Dedifferentiated amniotic fluid mesenchymal stem cell (primary cell): ENCODE data around the gene LRAT.
A peak's percentile ranks its signal among the peaks of the same experiment; 100 is the strongest.
"Not testable (repeated sequence)": the region's sequence is repeated elsewhere in the genome, so short reads cannot be mapped to it uniquely, and the experiment has no call there.

Experiments
- DNase-seq: peaks from one replicate; pipeline ENCODE4 v3.0.0-alpha.2; 2016; ENCODE audit errors: extremely low spot score

Gene LRAT

DNA sequence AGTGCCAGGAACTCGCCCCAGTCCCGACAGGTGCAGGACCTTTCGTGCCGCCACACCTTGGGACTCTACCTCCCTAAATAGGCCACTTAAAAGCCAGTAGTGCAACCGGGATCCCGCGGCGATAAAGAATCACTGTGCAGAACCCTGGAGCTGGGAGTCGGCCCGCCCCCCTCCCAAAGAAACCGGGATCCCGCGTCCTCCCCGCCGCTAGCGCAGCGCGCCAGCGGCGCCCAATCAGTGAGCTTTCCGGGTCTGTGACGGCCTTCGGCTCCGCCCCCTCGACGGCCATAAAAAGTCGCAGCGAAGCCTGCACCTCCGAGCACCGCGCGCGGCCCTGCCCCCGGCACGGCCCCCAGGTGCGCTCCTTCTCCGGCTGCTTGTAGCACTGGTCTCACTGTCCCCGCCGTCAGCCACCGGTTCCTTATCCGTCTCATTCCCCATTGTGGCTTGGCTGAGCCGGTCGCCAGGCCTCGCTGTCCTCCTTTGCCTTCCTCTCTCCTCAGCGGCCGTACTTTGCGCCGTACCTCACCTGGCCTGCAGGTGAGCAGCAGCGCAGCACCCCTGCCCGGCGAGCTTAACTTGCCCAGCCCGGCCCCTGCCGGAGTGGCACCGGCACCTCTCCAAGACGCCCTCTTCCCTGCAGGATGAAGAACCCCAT lies at the start of gene LRAT:
TSS of gene LRAT (plus strand) at position 318 of the 658 bp plus-strand sequence. CDS start at position 645, 327 bp downstream.
- no peak for DNase-seq

DNA sequence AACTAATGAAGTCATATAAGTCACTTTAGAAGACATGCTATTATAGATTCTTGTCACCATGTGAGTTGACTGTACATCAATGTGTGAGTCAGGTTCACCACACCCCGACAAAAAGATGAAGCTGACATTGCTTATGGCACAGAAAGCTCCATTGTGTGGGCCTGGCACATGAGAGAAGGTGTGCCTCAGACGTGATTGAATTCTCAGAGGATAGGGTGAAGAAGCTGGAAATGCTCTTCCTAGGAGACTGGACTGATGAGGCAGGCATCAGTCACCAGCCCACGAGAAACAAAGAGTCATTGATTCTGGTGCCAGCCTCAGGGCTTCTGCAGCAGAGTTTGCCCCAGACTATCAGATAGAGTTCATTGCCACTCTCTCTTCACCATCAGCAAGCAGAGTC lies 35.9 kb upstream of the LRAT start:
- DNase-seq: no peak

DNA sequence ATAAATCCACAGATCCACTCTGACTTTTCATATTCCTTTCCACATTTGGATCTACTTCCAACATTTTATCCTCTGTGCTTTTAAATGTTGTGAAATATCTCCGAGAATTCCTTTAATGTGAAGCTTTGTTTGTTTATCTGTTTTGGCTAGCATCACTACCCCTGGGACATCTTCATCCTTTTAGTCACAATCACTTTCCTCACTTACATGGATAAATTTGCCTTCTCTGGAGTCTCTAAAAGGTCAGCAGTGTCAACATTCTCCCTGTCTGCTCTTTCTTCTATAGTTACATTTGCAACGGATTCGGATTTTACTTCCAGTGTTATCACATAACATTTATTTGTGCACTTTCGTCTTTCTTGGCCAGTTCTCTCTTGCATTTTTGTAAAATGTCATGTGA lies 34.2 kb upstream of the LRAT start:
- DNase-seq: no peak

DNA sequence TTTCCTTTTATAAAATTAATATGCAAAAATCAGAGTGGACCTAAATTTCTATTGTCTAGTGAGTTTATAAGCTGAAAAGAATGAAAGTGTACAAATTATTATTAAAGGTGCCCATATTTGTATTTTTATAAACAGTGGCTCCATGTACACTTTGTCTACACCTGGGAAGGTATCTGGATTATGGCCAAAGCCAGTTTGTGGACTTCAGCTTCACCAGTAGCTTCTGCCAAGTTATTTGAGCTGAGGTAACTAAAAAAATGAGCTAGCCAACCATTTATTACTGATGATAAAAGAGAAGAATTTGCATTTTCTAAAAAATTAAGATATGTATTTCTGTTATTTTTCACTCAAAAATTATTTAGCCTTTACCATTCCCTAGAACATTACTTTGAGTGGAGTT lies 32.3 kb upstream of the LRAT start:
- DNase-seq: no peak

DNA sequence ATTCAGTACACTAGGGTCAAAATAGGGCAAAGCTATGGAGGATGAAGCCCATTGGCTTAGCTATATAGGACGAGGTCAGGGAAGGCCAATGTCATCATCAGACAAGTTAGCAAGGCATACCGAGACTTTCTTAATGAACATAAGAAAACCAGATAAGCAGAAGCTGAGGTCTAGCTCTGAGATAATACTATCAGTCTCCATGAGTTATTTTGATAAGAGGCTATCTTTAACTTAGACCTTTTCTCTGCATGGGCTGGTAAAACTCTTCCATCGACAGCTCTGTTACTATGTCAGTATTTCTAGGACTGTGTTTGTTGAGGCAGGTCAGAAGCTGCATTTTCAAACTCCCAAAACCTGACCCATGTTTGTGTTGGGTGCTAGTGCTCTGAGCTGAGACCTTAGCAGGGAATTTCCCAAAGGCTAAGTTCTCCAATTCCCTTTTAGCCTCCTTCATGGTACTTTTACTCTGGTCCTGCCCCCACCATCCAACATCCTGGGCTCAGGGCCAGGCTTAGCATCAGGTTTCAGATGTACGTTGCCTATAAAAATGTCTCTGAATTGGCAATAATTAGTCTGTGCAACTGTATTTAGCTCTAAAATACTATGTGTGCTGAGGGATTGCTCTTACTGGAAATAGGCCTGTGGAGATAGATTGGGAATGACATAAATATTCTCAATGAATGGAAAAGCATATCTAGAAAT lies 29.3 kb upstream of the LRAT start:
- DNase-seq: no peak

DNA sequence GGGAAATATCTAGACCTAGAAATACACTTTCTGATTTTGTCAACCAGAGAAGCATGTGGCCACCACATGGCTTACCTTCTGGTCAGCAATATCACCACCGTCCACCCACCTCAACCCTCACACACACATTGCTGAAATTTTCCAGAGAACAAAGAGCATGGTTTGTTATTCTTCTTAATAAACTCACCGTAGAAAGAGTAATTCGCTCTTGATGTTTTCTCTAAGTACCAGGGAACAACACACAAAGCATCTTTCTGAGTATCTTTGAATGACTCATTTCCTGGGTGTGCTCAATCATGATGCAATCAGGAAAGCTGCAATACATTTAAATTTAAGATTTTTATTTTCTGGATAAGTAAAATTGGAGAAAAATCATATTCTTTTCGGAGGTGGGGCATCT lies 24.7 kb upstream of the LRAT start:
- peak; percentile 25 for DNase-seq

DNA sequence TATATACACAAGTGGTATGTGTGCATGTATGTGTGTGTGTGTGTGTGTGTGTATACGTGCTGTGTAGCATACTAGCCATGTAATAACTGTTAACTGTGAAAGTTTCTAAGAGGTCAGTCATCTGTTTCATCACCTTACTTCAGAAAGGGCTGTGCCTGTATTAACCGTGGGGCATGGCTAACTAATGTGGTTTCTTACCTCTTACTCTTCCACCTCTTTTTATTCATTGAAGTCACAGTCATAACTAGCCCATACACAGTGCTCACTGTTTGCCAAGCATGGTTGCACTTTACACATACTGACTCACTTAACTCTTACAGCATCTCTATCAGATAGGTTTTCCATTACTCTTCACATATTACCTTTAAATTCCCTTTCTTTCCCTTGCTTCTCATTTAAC lies 23.7 kb upstream of the LRAT start:
- DNase-seq: no peak

DNA sequence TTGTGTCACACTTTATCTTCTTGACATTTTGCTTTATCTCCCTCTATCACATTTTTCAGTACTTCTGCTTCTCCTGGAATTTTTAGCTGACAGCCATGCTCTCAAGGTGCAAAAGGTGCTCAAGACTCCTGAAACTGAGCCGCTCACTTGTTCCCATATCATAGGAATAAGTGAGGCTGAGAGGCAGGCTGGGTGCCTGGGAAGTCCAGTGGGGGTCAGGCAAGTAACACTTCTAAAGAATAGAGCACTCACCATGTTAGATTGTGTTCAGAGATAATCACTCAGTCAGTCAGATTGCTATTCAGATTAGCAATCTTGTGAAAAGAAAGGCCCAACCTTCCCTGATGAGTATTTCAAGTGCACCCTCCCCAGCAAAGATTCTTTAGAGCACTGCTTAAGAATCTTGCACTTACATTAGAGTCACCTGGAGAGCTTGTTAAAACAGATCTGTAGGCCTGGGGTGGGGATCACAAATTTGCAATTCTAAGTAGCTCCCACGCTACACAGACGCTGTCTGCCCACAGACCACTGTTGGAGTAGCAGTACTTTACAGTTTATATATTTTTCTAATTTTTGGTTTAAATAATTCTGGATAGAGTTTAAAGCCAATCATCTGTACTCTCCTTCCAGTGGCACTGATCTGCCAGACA lies 23.1 kb upstream of the LRAT start:
- DNase-seq: no peak

DNA sequence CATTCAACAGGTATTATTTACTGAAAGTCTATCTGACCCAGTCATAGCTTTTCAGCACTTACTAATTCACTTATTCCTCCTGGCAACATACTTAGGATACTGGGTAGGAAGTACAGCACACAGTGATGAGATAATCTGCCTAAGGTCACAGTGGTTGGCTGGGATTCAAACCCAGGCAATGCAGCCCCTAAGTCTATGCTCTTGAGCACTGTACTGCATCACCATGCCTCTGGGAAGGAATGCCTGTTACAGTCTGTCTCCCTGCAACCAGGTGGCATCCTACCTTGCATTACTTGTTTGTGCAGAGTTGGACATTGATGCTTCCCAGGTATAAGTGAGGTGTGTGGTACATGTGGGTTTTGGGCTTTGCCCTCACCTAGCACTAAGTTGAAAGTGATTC lies 21.5 kb upstream of the LRAT start:
- no peak for DNase-seq

DNA sequence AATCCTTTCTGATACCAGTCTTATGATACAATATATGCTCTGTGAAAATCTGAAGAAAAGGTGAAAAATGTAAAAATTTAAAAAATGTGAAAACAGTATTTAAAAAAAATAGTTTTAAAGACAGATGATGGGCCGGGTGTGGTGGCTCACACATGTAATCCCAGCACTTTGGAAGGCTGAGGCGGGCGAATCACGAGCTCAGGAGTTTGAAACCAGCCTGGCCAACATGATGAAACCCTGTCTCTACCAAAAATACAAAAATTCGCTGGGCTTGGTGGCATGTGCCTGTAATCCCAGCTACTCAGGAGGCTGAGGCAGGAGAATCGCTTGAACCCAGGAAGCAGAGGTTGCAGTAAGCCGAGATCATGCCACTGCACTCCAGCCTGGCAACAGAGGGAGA lies 20.2 kb upstream of the LRAT start:
- not testable (repeated sequence) for DNase-seq

DNA sequence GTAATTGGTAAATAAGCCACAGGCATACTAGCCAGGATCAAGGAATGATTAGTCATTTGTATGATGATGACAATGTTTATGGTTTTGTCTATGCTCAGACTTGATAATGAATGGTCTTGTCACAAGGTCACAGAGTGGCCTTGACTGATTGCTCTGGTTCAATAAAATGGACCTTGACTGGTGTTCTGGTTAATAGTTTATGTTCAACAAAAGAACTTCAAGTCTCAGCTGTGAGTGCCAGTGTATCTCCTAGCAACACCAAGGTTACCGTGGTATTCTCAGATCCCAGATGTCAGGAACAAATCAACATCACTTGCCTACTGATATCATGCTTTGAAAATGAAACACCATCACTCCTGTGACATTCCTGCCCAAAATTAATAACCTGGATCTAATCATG lies 16.3 kb upstream of the LRAT start:
- DNase-seq: no peak

DNA sequence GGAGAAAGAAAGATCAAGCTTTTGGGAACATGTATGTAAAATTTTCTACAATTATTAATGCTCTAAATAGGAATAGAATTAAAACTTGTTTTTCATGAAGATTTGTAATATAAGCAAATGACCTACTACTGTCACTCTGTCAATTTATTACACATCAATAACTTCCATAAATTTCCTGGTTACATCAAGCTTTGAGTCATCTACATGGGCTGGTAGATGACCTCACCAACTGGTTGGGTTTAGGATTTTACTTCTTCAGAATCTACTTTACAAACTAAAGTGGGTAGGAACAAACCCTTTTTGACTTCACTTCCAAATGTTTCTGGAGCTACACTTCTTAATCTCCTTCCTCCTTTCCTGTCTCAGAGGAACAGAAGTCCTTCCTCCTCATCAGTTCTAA lies 12.0 kb upstream of the LRAT start:
- no peak for DNase-seq

DNA sequence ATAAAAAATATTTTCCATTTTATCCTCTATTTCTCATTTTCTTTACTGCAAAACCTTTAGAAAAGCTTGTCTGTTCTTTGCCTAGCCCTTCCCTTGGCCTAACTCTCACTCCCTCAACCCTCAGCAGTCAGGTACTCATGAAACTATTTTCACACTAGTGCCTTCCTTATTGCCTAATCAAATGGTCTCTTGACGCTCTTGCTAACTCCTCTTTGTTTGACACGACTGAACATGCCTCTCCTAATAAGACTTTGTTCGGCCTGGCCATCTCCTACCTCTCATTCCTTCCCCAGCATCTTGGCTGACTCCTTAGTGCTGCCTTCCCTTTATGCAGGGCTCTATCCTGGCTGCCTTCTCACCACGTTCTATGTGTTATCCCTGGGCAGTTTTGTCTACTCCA lies 11.1 kb upstream of the LRAT start:
- no peak for DNase-seq

DNA sequence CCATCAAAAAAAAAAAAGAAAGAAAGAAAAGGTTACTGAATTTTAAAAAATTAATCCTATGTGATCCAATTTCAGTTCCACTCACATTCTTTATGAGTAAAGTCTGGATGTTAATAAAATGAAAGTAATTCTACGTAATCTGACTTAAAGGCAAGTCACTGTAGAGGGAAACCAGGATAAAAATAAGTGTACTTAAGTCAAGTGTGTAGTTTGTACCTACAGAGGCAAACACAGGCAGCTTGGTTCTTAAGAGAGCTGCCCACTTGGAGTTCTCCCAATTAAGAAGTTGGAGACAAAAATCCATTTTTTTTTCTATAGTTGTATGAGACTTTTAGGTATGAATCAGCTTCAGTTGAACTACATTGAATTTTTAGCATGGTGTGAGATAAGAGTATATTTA lies 7.0 kb upstream of the LRAT start:
- no peak for DNase-seq

DNA sequence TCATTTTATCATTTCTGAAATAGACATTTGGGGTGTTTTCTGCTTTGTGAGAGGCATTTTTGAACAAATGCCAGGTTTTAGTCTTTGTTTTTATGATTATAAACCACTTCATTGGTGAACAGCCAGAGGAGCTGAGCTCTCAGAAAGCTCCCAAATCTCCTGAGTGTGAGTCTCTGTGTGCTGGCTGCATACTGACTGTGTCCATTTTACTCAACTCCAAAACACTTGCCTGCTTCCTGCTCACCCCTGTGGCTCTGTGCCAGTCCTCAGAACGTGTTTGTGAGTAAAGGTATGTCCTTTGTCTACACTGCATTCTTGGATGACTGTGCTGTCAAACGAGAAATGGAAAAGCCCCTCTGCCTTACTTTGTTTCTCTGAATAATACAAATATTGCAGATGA lies 5.4 kb upstream of the LRAT start:
- DNase-seq: no peak

DNA sequence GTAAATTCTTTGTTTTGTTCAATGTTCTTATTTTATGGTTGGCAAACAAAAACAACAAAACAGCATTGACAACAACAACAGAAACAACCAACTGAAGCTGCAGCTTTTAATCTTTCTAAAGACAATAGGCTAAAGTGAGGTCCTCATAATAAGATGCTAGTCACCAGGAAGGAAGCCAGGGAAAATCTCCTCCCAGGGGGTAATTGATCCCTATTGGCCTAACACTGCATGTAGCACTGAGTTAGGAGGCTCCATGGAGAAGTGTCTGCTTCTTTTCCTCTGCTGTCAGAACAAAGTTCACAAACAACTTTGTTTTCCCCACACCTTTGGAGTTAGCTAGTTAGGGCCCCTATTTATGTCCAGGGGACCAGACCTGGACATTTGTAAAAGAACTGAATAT lies 4.7 kb upstream of the LRAT start:
- DNase-seq: no peak

DNA sequence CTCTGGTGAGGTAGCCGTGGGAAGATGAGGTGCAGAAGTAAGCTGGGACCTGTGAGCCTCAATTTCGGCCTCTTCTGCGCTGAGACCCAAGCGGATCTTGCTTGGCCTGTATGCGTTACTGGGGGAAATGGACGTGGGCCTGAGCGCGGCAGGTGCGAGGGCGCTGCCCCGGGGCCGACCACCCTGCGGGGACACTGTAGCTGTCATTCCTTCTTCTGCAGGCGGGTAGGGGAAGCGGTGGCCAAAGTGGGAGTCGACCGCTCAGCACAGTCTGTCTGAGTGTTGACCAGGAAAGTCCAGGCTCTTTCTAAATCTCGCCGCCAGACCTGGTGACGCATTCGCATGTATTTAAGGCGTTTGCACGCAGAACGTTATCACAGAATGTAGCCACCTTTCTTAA lies 3.3 kb upstream of the LRAT start:
- DNase-seq: no peak

DNA sequence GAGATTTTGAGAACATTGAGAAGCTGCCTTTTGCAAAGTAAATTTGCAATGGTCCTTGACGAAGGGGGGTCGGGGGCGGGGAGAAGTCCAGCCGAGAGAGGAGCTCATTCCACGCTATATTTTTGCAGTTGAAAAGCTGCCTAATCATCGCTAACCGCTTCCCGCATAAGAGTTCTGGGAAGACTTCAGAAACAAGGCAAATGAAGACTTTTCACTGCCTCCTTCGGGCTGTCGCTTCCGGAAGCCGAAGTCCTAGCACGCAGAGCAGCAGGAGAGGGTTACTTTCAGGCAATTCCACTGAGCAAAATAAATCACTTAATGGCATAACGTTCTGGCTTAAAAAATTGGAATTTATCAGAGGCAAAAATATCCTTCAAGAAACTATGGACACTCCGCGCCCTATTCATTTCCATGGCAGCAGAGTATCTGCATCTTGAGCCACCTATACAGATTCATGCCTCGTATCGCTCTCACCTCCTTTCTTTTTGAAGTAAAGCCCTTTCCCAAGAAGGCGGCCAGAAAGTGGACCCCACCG lies 2.6 kb upstream of the LRAT start:
- DNase-seq: no peak

DNA sequence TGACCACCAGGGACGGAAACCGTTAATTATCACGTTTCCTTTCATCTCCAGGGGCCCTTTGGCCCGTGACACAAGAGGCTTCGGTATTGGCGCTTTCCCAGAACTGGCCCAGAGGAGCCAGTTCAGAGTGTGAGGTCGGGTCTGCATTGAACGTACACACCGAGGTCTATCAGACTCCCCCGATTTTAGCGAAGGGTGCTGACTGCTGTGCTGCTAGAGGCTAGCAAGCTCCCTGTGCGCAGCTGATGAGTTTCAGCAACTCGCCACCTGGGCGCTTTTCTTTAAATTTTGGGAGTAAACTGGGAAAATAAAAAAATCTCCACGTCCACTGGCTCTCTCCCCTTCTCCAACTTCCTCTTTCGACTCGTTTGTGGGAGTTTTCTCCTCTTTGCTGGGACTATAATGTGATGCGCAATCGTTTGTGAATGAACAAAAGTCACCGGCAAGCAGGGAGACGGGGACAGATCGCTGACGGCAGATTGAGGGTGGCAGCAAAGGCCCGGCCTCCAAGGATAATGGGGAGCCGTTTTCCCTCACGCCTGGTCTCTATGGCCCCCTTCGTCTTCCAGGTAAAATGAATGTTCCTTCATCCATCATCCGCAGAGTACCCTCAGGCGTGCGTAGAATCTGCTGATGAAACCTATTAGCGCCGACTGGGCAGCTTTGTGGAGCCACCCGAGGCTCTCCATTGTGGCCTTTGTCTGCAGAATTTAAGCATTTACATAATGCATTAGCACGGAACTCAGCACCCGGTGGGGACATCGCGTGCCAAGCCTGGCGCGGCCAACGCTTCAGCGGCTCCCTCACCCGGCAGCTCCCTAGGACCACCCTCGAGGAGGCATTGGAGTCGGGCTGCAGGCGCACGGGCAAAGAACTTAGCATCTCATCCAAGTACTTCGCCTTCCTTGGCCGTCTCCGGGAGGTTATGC lies 1.6 kb upstream of the LRAT start:
- no peak for DNase-seq

DNA sequence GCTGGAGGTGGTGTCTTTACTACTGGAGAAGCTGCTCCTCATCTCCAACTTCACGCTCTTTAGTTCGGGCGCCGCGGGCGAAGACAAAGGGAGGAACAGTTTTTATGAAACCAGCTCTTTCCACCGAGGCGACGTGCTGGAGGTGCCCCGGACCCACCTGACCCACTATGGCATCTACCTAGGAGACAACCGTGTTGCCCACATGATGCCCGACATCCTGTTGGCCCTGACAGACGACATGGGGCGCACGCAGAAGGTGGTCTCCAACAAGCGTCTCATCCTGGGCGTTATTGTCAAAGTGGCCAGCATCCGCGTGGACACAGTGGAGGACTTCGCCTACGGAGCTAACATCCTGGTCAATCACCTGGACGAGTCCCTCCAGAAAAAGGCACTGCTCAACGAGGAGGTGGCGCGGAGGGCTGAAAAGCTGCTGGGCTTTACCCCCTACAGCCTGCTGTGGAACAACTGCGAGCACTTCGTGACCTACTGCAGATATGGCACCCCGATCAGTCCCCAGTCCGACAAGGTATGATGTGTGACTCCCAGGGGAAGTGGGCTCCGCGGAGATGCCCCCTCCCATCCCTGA lies 634 bp downstream of the LRAT start:
- no peak for DNase-seq

DNA sequence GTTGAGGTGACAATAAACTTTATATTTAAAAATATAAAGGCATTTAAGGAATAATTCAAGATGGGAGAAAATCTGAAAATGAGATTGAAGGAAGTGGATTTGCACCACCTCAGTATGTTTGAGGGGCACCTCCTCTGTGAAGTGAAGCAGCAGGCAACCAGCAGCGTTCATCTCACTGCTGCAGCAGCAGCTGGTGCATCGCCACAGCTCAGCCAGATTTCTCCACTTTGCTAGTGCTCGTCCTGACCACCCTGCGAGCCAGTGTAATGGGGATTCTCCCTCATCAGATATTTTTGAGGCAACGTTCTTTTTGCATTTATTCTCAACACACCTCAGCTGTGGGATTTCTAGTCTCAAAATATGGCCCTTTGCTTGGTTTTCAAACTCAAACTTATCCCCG lies 13.9 kb downstream of the LRAT start:
- no peak for DNase-seq

DNA sequence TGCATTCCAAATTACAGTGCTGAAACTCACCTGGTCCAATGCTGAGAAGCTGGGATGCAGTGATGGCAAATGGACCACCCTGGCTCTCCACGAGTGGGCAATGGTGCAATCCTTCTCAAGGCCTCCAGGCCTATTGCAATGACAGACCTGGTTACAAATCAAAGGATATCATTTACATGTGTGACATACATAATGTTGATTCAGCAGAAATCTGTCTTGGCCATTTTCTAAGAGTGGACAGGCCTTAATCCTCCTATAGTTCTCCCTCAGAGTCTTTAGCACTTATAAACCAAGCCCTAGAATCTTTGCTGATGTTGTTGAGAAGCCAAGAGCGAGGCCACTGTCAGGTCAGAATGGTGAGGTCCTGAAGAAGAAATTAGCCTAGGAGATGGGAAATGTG lies 17.1 kb downstream of the LRAT start:
- no peak for DNase-seq
